Astrocyte (in vitro differentiated cells and primary cell): ENCODE results near the gene ASPN. TPM values are rescaled to one million over a fixed set of nuclear protein-coding genes. Genes with fewer than 3 reads are reported as not detected.

Experiments used
- DNase-seq: peaks from one replicate; pipeline ENCODE4 v3.0.0-alpha.2; 2010; ENCODE audit warnings: low read depth
- FAIRE-seq: peaks from 2 replicates; lab custom pipeline; 2011; peaks lifted over from hg19 to GRCh38; lab: Jason Lieb, UNC
- H2AFZ ChIP-seq: 2 replicates; pipeline ENCODE4 v1.6.0; 2012; ENCODE audit warnings: low read depth, low read length, inconsistent platforms
- H3K27ac ChIP-seq: 2 replicates; pipeline ENCODE4 v1.5.1; 2011; ENCODE audit warnings: low read depth, low read length, inconsistent platforms
- H3K27me3 ChIP-seq: 2 replicates; pipeline ENCODE4 v1.6.0; 2011; ENCODE audit warnings: low read length, inconsistent platforms; ENCODE audit not compliant: insufficient read depth
- H3K36me3 ChIP-seq: 2 replicates; pipeline ENCODE4 v1.5.1; 2011; ENCODE audit warnings: low read length, inconsistent platforms; ENCODE audit not compliant: insufficient read depth
- H3K4me1 ChIP-seq: 2 replicates; pipeline ENCODE4 v1.5.1; 2011; ENCODE audit warnings: low read length, inconsistent platforms; ENCODE audit not compliant: insufficient read depth
- H3K4me2 ChIP-seq: 2 replicates; pipeline ENCODE4 v1.6.0; 2012; ENCODE audit warnings: low read length, inconsistent platforms
- H3K4me3 ChIP-seq: 2 replicates; pipeline ENCODE4 v1.5.1; 2011; ENCODE audit warnings: low read depth, mild to moderate bottlenecking, low read length, inconsistent platforms; ENCODE audit not compliant: insufficient read depth
- H3K79me2 ChIP-seq: 2 replicates; pipeline ENCODE4 v1.6.0; 2012; ENCODE audit warnings: mild to moderate bottlenecking, low read length, inconsistent platforms; ENCODE audit not compliant: insufficient read depth
- H3K9ac ChIP-seq: 2 replicates; pipeline ENCODE4 v1.6.0; 2012; ENCODE audit warnings: mild to moderate bottlenecking, low read length, inconsistent platforms
- H3K9me3 ChIP-seq: 2 replicates; pipeline ENCODE4 v1.5.1; 2012; ENCODE audit warnings: low read depth, mild to moderate bottlenecking, low read length, inconsistent platforms; ENCODE audit not compliant: insufficient read depth
- H4K20me1 ChIP-seq: 2 replicates; pipeline ENCODE4 v1.6.0; 2012; ENCODE audit warnings: low read length, inconsistent platforms; ENCODE audit not compliant: insufficient read depth
- H3K27ac Mint-ChIP-seq: one replicate; pipeline ENCODE4 v1.8.0; 2021; ENCODE audit warnings: mild to moderate bottlenecking, mixed read lengths; ENCODE audit not compliant: unreplicated experiment
- H3K27me3 Mint-ChIP-seq: one replicate; pipeline ENCODE4 v1.8.0; 2021; ENCODE audit warnings: low read depth, mixed read lengths; ENCODE audit not compliant: unreplicated experiment
- H3K36me3 Mint-ChIP-seq: one replicate; pipeline ENCODE4 v1.8.0; 2021; ENCODE audit warnings: low read depth, mixed read lengths; ENCODE audit not compliant: unreplicated experiment
- H3K4me1 Mint-ChIP-seq: one replicate; pipeline ENCODE4 v1.8.0; 2021; ENCODE audit warnings: low read depth, mixed read lengths; ENCODE audit not compliant: unreplicated experiment
- H3K4me3 Mint-ChIP-seq: one replicate; pipeline ENCODE4 v1.8.0; 2021; ENCODE audit warnings: mild to moderate bottlenecking, moderate library complexity, mixed read lengths; ENCODE audit not compliant: unreplicated experiment
- H3K9me3 Mint-ChIP-seq: one replicate; pipeline ENCODE4 v1.8.0; 2021; ENCODE audit warnings: mild to moderate bottlenecking, mixed read lengths; ENCODE audit not compliant: unreplicated experiment
- CTCF ChIP-seq: IDR thresholded peaks from 2 replicates; pipeline ENCODE4 v1.5.1; 2011; ENCODE audit warnings: low read depth, mild to moderate bottlenecking, inconsistent platforms, low read length, moderate library complexity; ENCODE audit not compliant: insufficient read depth
- EZH2 ChIP-seq: IDR thresholded peaks from 2 replicates; pipeline ENCODE4 v1.6.1; 2012; ENCODE audit warnings: mild to moderate bottlenecking, low read length, inconsistent platforms; ENCODE audit not compliant: insufficient read depth
- total RNA-seq: library from RNA; stranded (reverse); gene quantifications from 2 replicates; pipeline ENCODE4 v1.2.1, GENCODE V29; 2021

Gene ASPN
- total RNA-seq, 1 donor from 2014 or later: not detected

DNA sequence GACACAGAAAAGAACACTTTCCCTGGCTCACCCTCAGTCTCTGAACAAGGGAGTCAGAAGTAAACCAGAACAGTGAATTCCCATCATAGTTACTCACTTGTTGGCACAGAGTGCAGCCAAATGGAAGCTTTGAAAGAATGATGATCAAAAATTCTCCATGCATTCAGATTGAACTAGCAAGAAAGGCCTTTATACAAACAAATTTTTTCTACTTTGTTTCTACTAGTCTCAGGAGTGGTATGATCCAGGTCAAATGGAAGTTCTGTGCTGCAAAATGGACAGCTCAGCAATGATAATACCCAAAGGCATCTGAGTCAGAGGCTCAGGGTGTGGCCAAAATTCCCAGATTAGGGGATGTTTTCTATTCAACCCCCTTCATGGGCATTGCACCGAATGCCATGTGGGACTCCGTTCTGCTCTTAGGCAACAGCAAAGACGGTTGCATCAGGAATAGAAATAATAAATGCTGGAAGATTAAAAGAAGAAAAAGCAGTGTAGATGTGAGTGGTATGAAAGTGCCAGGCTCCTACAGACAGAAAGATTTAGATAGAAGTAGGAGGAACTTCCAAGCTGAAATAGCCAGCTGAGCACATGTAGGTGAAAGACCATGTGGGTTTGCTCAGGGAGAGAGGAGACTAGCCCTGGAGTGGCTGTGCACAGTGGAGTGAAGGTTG lies 24.0 kb upstream of the ASPN start:
- H3K79me2 ChIP-seq: no peaks in the 10 kb centered on the region
- peak overlapping the region; percentile 15 for H2AFZ ChIP-seq
- H3K27me3 Mint-ChIP-seq: no peaks in the 10 kb centered on the region
- peaks cover 26% of the 10 kb centered on the region for H3K4me1 Mint-ChIP-seq
- no peaks in the 10 kb centered on the region for H3K9me3 ChIP-seq
- no peaks in the 10 kb centered on the region for H3K36me3 Mint-ChIP-seq
- no peaks in the 10 kb centered on the region for H4K20me1 ChIP-seq
- peak overlapping the region; percentile 70 for H3K9ac ChIP-seq
- no peaks in the 10 kb centered on the region for H3K27me3 ChIP-seq
- peak; percentile 97 for DNase-seq
- no peak overlapping the region for H3K4me3 ChIP-seq
- no peak for TF ChIP-seq CTCF
- no peak for TF ChIP-seq EZH2
- FAIRE-seq: peak; percentile 41
- H3K27ac Mint-ChIP-seq: peak overlapping the region; percentile 59
- no peak overlapping the region for H3K4me3 Mint-ChIP-seq
- no peaks in the 10 kb centered on the region for H3K36me3 ChIP-seq
- peaks cover 29% of the 10 kb centered on the region for H3K4me1 ChIP-seq
- H3K9me3 Mint-ChIP-seq: no peaks in the 10 kb centered on the region
- peak overlapping the region; percentile 79 for H3K4me2 ChIP-seq
- H3K27ac ChIP-seq: peak overlapping the region; percentile 84

DNA sequence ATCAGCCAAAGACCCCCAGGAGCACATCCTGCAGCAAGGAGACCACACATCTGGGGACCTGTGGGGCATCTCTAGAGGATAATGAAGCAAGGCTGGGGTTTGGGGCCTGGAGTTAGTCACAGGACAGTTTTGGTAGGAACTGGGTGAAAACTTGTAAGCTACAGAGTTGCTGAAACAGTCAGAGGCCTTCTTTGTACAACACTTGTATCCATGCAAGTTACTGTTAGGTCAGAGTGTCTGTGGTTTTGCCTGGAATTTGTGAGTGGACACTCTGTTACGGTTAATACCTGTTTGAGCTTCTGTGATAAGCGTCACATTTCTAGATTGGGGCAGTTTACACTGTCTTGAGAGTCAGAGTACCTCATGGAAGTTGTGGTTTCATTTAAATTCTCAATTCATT lies 22.6 kb upstream of the ASPN start:
- no peaks in the 10 kb centered on the region for H3K36me3 Mint-ChIP-seq
- H3K4me1 Mint-ChIP-seq: peaks cover 22% of the 10 kb centered on the region
- peak overlapping the region; percentile 62 for H2AFZ ChIP-seq

More for the DNA sequence above, 22.6 kb upstream of the ASPN start:
- Histone ChIP-seq H3K79me2 (no peaks in the 10 kb centered on the region), H3K4me2 (peak overlapping the region; percentile 30), H3K27ac (peak overlapping the region; percentile 84), H3K27me3 (no peaks in the 10 kb centered on the region), H3K9me3 (no peaks in the 10 kb centered on the region), H3K36me3 (no peaks in the 10 kb centered on the region), H3K9ac (peak overlapping the region; percentile 25), H3K4me3 (no peak overlapping the region), H3K4me1 (peaks cover 29% of the 10 kb centered on the region), H4K20me1 (no peaks in the 10 kb centered on the region)
- no peak overlapping the region for H3K4me3 Mint-ChIP-seq
- no peaks in the 10 kb centered on the region for H3K9me3 Mint-ChIP-seq
- no peaks in the 10 kb centered on the region for H3K27me3 Mint-ChIP-seq
- FAIRE-seq: no peak
- TF ChIP-seq EZH2 (no peak), CTCF (no peak)
- H3K27ac Mint-ChIP-seq: peak overlapping the region; percentile 12
- peak; percentile 88 for DNase-seq
